B cell (primary cell): ENCODE data around the gene CCNL1. TPM values are rescaled to one million over a fixed set of nuclear protein-coding genes. Genes with fewer than 3 reads are reported as not detected.
A peak's percentile ranks its signal among the peaks of the same experiment; 100 is the strongest.

Experiments
- ATAC-seq: fragments of 200-7000 bp; cut with Tn5 transposase; one replicate; pipeline ENCODE4 v1.10.0; 2021; ENCODE audit warnings: low read depth, mild to moderate bottlenecking, moderate number of reproducible peaks, moderate library complexity
- CTCF ChIA-PET: fragments of 350-600 bp; sonication (Branson Sonifier 250); formaldehyde crosslinking; loops from one replicate; lab custom pipeline; 2021; ENCODE audit warnings: antibody characterized with exemption, inconsistent platforms; lab: Charles Lee
- POLR2A ChIA-PET: fragments of 350-600 bp; sonication (Branson Sonifier 250); formaldehyde crosslinking; loops from one replicate; lab custom pipeline; 2021; ENCODE audit warnings: antibody characterized with exemption; lab: Charles Lee
- DNase-seq: peaks from one replicate; pipeline ENCODE4 v3.0.0; 2013
- H2AFZ ChIP-seq: 2 replicates; pipeline ENCODE4 v1.6.1; 2012; ENCODE audit warnings: mild to moderate bottlenecking, low read depth, low read length; ENCODE audit not compliant: insufficient read depth, poor library complexity, severe bottlenecking
- H3K27ac ChIP-seq, 2 donors: 1 replicate in 1 of 2; 2 replicates in 1 of 2; pipeline ENCODE4 v1.5.1; 2012 to 2013; ENCODE audit warnings: low read length in 2 of 2, mild to moderate bottlenecking in 2 of 2, moderate library complexity in 1 of 2
- H3K27me3 ChIP-seq, 4 experiments: fragments of 200-600 bp in 1 of 4; sonication (generic) in 1 of 4; replicated peaks in 1 of 4; 1 replicate in 2 of 4; 2 replicates in 2 of 4; pipeline versions ENCODE4 v1.6.1 to v1.7.0; 2013 to 2016; ENCODE audit warnings: low read length in 3 of 4, mild to moderate bottlenecking in 2 of 4, mixed read lengths in 1 of 4, moderate library complexity in 1 of 4; ENCODE audit not compliant: insufficient read depth in 4 of 4, control insufficient read depth in 3 of 4; ENCODE audit errors: control extremely low read depth in 1 of 4
- H3K36me3 ChIP-seq, 2 experiments: replicated peaks in 1 of 2; 1 replicate in 1 of 2; 2 replicates in 1 of 2; pipeline versions ENCODE4 v1.6.1 to v1.7.1; 2013; ENCODE audit warnings: low read length in 1 of 2; ENCODE audit not compliant: insufficient read depth in 2 of 2, control insufficient read depth in 1 of 2; ENCODE audit errors: control extremely low read depth in 1 of 2, extremely low read depth in 1 of 2
- H3K4me1 ChIP-seq, 2 donors: fragments of 200-600 bp in 1 of 2; sonication (generic) in 1 of 2; 1 replicate in 1 of 2; 2 replicates in 1 of 2; pipeline versions ENCODE4 v1.5.1 to v1.6.1; 2013 to 2017; ENCODE audit warnings: low read length in 2 of 2; ENCODE audit not compliant: control insufficient read depth in 2 of 2, insufficient read depth in 2 of 2
- H3K4me2 ChIP-seq: replicated peaks from 2 replicates; pipeline ENCODE3; 2012; ENCODE audit warnings: mild to moderate bottlenecking, low read depth, low read length; ENCODE audit not compliant: poor library complexity, severe bottlenecking
- H3K4me3 ChIP-seq, 5 experiments: fragments of 200-600 bp in 1 of 5; sonication (generic) in 1 of 5; 1 replicate in 3 of 5; 2 replicates in 2 of 5; pipeline versions ENCODE4 v1.5.1 to v1.7.0; 2011 to 2016; ENCODE audit warnings: low read length in 4 of 5, mild to moderate bottlenecking in 4 of 5, low read depth in 2 of 5, control low read depth in 1 of 5, moderate library complexity in 1 of 5; ENCODE audit not compliant: insufficient read depth in 1 of 5; ENCODE audit errors: control extremely low read depth in 1 of 5, extremely low read depth in 1 of 5
- H3K79me2 ChIP-seq: fragments of 200-600 bp; sonication (generic); one replicate; pipeline ENCODE4 v1.6.0; 2016; ENCODE audit warnings: low read length; ENCODE audit not compliant: control insufficient read depth, insufficient read depth
- H3K9ac ChIP-seq: fragments of 200-600 bp; sonication (generic); 2 replicates; pipeline ENCODE4 v1.6.1; 2017; ENCODE audit warnings: mild to moderate bottlenecking, low read length, moderate library complexity
- H3K9me3 ChIP-seq, 3 donors: one replicate each; pipeline versions ENCODE4 v1.6.1 to v1.7.1; 2013; ENCODE audit warnings: low read length in 2 of 3; ENCODE audit not compliant: control insufficient read depth in 2 of 3, insufficient read depth in 1 of 3; ENCODE audit errors: control extremely low read depth in 1 of 3
- H4K20me1 ChIP-seq: 2 replicates; pipeline ENCODE4 v1.6.0; 2012; ENCODE audit warnings: mild to moderate bottlenecking, low read length; ENCODE audit not compliant: insufficient read depth, control insufficient read depth, poor library complexity, severe bottlenecking
- H3K27ac Mint-ChIP-seq: one replicate; pipeline ENCODE4 v1.8.0; 2021; ENCODE audit warnings: mixed read lengths
- H3K27me3 Mint-ChIP-seq: one replicate; pipeline ENCODE4 v1.8.0; 2021; ENCODE audit warnings: mixed read lengths
- H3K4me1 Mint-ChIP-seq: one replicate; pipeline ENCODE4 v1.8.0; 2021; ENCODE audit warnings: mixed read lengths
- H3K4me3 Mint-ChIP-seq: one replicate; pipeline ENCODE4 v1.8.0; 2021; ENCODE audit warnings: mixed read lengths
- H3K9me3 Mint-ChIP-seq: one replicate; pipeline ENCODE4 v1.8.0; 2022; ENCODE audit warnings: mixed read lengths; ENCODE audit not compliant: insufficient read depth
- CTCF ChIP-seq: fragments of 200-600 bp; IDR thresholded peaks from one replicate; pipeline ENCODE4 v1.8.0; 2022; ENCODE audit warnings: antibody characterized with exemption, mild to moderate bottlenecking
- EZH2 ChIP-seq: IDR thresholded peaks from 2 replicates; pipeline ENCODE4 v1.6.1; 2012; ENCODE audit warnings: borderline replicate concordance, low read depth, mild to moderate bottlenecking, moderate library complexity, low read length; ENCODE audit not compliant: insufficient read depth, poor library complexity, severe bottlenecking
- WGBS: methylation state at CpG from one replicate; pipeline ENCODE4 v1.1.5; 2013; ENCODE audit warnings: missing lambda C conversion rate; ENCODE audit not compliant: insufficient coverage; 5-methylcytosine and 5-hydroxymethylcytosine counted together
- intact Hi-C: fragments of 100-400 bp; cut with micrococcal nuclease; formaldehyde crosslinking; loops from one replicate; pipeline ENCODE4 v1.10.0; 2022
- polyA plus RNA-seq: library from polyadenylated mRNA; depleted of rRNA; stranded (reverse); fragments of >200 nt; gene quantifications from 2 replicates; pipeline ENCODE4 v1.2.3, GENCODE V29; 2012
- total RNA-seq, 2 donors: library from RNA; stranded (reverse); fragments of 120-200 nt in 1 of 2; gene quantifications; 1 replicate in 1 of 2; 2 replicates in 1 of 2; pipeline versions ENCODE4 v1.2.3 to v1.2.4, GENCODE V29; 2013 to 2022

CCNL1 gene
- total and polyA plus RNA-seq, 2 donors (not counting 1 experiment from before 2014, with no cell fraction given): 322 to 655 TPM

DNA sequence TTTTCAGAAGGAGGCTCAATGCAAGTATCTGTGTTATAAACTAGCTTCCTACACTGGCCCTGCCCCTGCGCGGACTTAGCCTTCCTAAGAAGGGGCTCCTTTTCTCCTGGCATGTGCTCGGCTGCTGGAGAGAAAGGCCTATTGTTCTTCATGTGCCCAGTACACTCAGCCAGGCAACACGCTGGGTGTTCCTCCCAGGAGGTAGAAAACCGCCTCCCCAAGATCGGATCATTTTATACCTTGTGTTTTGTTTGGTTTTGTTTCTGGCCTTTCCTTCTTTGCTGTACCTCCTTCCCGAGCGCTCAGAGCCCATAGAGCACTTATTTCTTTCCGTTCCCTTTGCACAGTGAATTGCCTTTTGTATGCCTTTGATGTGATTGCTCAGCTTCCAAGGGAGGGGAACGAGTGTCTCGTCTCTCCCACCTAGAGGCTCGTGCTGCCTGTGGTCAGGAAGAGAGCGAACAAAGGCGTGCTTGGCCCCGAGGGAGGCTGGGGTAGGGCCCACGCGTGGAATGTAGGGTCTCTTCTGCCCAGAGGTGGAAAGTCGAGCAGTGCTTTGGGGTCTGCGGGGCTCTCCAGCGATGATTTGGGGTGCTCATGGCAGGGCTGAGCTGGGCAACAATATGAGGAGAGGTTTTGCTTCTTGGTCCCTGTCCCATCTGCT is 30.0 kb downstream of the CCNL1 start:
- Histone ChIP-seq H3K4me1 (peaks cover 3 to 29% of the 10 kb centered on the region in 2 donors), H2AFZ (no peak overlapping the region)

More for the DNA sequence above, 30.0 kb downstream of the CCNL1 start:
- ChIA-PET CTCF (interaction anchor here (2.1 kb wide), 1 partner anchor 980 kb away, joined by 7 read pairs; no protein-coding TSS in a partner anchor), POLR2A (no interaction called here)
- DNase-seq (no peak), ATAC-seq (no peak)
- intact Hi-C loops: loop anchor here (1.0 to 10.0 kb wide), 2 partner anchors 456 to 1085 kb away; partner anchors contain the start of gene TIPARP
- no peak for TF ChIP-seq CTCF
- TF ChIP-seq EZH2: no peak
- Histone ChIP-seq H3K27me3 (no peaks in the 10 kb centered on the region), H3K27ac (no peak overlapping the region), H3K9me3 (no peaks in the 10 kb centered on the region), H3K36me3 (no peaks in the 10 kb centered on the region), H3K4me2 (peak overlapping the region; percentile 48), H3K4me3 (no peak overlapping the region), H4K20me1 (no peaks in the 10 kb centered on the region), H3K79me2 (no peaks in the 10 kb centered on the region), H3K9ac (no peak overlapping the region)
- H3K9me3 Mint-ChIP-seq: no peaks in the 10 kb centered on the region
- 68% methylated on average over 17 of the region's 20 CpGs for WGBS
- H3K27ac Mint-ChIP-seq: peak overlapping the region; percentile 63
- H3K4me3 Mint-ChIP-seq: no peak overlapping the region
- peaks cover 25% of the 10 kb centered on the region for H3K4me1 Mint-ChIP-seq
- no peaks in the 10 kb centered on the region for H3K27me3 Mint-ChIP-seq
